Ovary (tissue), 9 donors: ENCODE measurements around the gene PTPN2. TPM values are rescaled to one million over a fixed set of nuclear protein-coding genes. Genes with fewer than 3 reads are reported as not detected.

Experiments used
- DNase-seq, 5 donors: peaks; one replicate each; pipeline ENCODE4 v3.0.0-alpha.2; 2019 to 2020
- H3K27ac ChIP-seq, 2 donors: fragments of 200-600 bp; one replicate each; pipeline versions ENCODE4 v1.5.1 to v1.8.0; 2019 to 2022
- H3K27me3 ChIP-seq: fragments of 200-600 bp; one replicate; pipeline ENCODE4 v1.8.0; 2022
- H3K36me3 ChIP-seq: fragments of 200-600 bp; sonication (generic); one replicate; pipeline ENCODE4 v1.5.1; 2019
- H3K4me1 ChIP-seq: one replicate; pipeline ENCODE4 v1.8.1; 2013; ENCODE audit warnings: mild to moderate bottlenecking, moderate library complexity; ENCODE audit not compliant: insufficient read depth
- H3K4me3 ChIP-seq: fragments of 200-600 bp; sonication (generic); one replicate; pipeline ENCODE4 v1.5.1; 2017
- H3K9me3 ChIP-seq, 2 donors: fragments of 200-600 bp in 1 of 2; sonication (generic) in 1 of 2; one replicate each; pipeline versions ENCODE4 v1.5.1 to v1.8.1; 2013 to 2019; ENCODE audit warnings: mild to moderate bottlenecking in 1 of 2, moderate library complexity in 1 of 2
- CTCF ChIP-seq, 3 donors: fragments of 450-650 bp in 2 of 3; fragments of 200-600 bp in 1 of 3; IDR thresholded peaks; one replicate each; pipeline versions ENCODE4 v1.5.1 to v1.8.0; 2016 to 2022; ENCODE audit warnings: antibody characterized with exemption in 3 of 3, mild to moderate bottlenecking in 1 of 3
- EP300 ChIP-seq: sonication (generic); formaldehyde crosslinking; IDR thresholded peaks from one replicate; pipeline ENCODE4 v1.6.1; 2017; ENCODE audit warnings: antibody characterized with exemption
- POLR2A ChIP-seq: fragments of 450-650 bp; IDR thresholded peaks from one replicate; pipeline ENCODE4 v1.6.1; 2017; ENCODE audit warnings: antibody characterized with exemption, mild to moderate bottlenecking, moderate library complexity
- WGBS, 3 donors: extraction: QIAGEN DNeasy Blood & Tissue Kit in 1 of 3; methylation state at CpG; one replicate each; pipeline versions ENCODE4 v1.1.5 to v1.1.7; 2013 to 2017; 5-methylcytosine and 5-hydroxymethylcytosine counted together
- intact Hi-C, 4 donors: fragments of 100-400 bp; cut with DNase I; formaldehyde crosslinking; loops; one replicate each; pipeline versions ENCODE4 v1.11.0 to v1.15.1; 2022 to 2023
- polyA plus RNA-seq, 2 donors: library from polyadenylated mRNA; stranded (reverse); fragments of 200-250 nt in 1 of 2; fragments of 350-450 nt in 1 of 2; fragmentation: Illumina TruSeq in 1 of 2; extraction: RNeasy Lipid Tissue Mini Kit (QIAGEN cat#74804) in 1 of 2; gene quantifications; one replicate each; pipeline ENCODE4 v1.2.3, GENCODE V29; 2013 to 2014
- total RNA-seq, 7 donors: library from RNA; depleted of rRNA in 2 of 7; stranded (reverse); fragments of >200 nt in 2 of 7; fragmentation: NEBNext Ultra II Directional in 3 of 7; extraction: Animal tissue kit (Norgen Biotek cat#: 25700) in 3 of 7; gene quantifications; one replicate each; pipeline versions ENCODE4 v1.1.0 to v1.2.4, GENCODE V29; 2016 to 2023
- donor health status: DM: no; HTN: no; CAD: no; lungs with moderate emphysema.
- donor health status: DM: no; HTN: no; CAD: no.
- donor health status: Bipolar disorder and iron deficiency.
- donor health status: DM: yes; HTN: yes; CAD: no.
- donor health status: DM: no; HTN: no; CAD: no.
- donor health status: DM: yes; HTN: yes; CAD: no.

The PTPN2 gene
- total and polyA plus RNA-seq, 9 donors = 29.4 to 48.1 (median 36.2) TPM

GRCh38 chr18:12861637-12862036, 22.4 kb downstream of the PTPN2 start:
- H3K27me3 ChIP-seq = no peaks in the 10 kb centered on the region
- H3K36me3 ChIP-seq = no peaks in the 10 kb centered on the region
- no peaks in the 10 kb centered on the region for H3K9me3 ChIP-seq
- H3K27ac ChIP-seq = no peak overlapping the region
- DNase-seq = no peak
- intact Hi-C loops = no loop called here
- no peak overlapping the region for H3K4me3 ChIP-seq
- WGBS, 3 donors = 89 to 98% (median 93%) methylated on average over 1 of the region's 1 CpG
- H3K4me1 ChIP-seq = no peaks in the 10 kb centered on the region
- TF ChIP-seq CTCF (IDR thresholded peaks at IDR 0.05) (no peak), EP300 (no peak), POLR2A (no peak)

DNA sequence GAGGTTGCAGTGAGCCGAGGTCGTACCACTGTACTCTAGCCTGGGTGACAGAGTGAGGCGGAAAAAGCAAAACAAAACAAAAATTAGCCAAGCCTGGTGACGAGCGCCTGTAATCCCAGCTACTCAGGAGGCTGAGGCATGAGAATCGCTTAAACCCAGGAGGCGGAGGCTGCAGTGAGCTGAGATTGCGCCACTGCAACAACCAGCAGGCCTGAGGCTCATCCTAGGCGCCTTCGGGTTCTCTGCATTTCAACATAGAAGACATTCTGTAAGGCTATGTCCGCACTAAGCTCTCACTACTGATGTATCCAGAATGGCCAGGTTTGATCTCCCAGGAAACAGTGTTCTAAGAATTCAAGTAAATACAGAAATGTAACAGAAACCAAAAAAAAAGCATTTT, 23.5 kb downstream of the PTPN2 start:
- DNase-seq = no peak
- no peaks in the 10 kb centered on the region for H3K27me3 ChIP-seq
- 95 to 97% (median 96%) methylated on average over 11 of the region's 11 CpGs for WGBS, 3 donors
- no peaks in the 10 kb centered on the region for H3K4me1 ChIP-seq
- no peaks in the 10 kb centered on the region for H3K9me3 ChIP-seq
- H3K36me3 ChIP-seq = no peaks in the 10 kb centered on the region
- H3K27ac ChIP-seq = no peak overlapping the region
- intact Hi-C loops = no loop called here
- no peak for TF ChIP-seq EP300
- no peak for TF ChIP-seq POLR2A
- TF ChIP-seq CTCF (IDR thresholded peaks at IDR 0.05) = no peak
- H3K4me3 ChIP-seq = no peak overlapping the region

DNA sequence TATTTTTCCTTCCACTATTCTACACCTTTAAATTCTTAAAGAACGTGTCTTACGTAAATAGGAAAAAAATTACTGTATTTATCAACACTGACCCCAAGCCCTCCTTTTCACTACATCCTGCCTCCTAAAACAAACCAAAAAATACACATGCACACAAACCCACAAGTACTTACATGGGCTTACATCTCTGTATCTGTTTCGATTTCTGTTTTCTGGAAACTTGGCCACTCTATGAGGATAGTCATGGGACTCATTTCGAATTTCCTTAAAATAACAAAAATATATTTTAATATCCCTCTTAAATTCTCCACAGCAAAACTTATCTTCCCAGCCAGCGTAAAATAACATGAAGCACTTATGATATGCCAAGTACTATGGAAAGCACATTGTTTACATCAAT, 25.0 kb downstream of the PTPN2 start:
- 48 to 75% (median 64%) methylated on average over 5 of the region's 5 CpGs for WGBS, 3 donors
- H3K4me1 ChIP-seq = no peaks in the 10 kb centered on the region
- no peak overlapping the region for H3K4me3 ChIP-seq
- H3K36me3 ChIP-seq = no peaks in the 10 kb centered on the region
- H3K27ac ChIP-seq = no peak overlapping the region
- intact Hi-C loops = no loop called here
- DNase-seq = no peak
- no peaks in the 10 kb centered on the region for H3K9me3 ChIP-seq
- no peak for TF ChIP-seq CTCF (IDR thresholded peaks at IDR 0.05)
- TF ChIP-seq EP300 = no peak
- TF ChIP-seq POLR2A = no peak
- no peaks in the 10 kb centered on the region for H3K27me3 ChIP-seq

DNA sequence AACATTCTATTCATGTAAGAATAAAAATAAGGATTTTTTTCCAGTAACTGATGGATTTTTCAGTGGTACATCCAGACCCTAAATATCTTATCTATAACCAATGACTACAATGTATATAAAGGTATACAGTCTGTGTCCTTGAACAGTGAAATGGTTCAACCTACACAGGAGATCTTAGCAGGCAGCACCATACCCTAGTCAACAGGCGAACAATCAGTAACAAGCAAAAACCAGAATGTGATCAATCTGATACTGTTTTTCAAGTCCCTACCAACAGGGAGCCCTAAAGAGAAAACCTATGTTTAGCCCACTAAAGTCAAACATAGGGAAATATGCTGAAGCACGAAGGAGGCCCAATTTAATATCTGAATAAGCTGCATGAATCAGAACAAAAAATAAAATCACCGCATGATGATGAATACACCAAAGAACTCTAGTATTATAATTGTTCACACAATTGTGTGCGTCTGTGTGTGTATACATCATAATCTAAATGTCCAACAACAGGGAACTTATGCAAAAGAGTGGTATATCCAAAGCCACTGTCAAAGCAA, 26.0 kb downstream of the PTPN2 start:
- Histone ChIP-seq H3K27me3 (no peaks in the 10 kb centered on the region), H3K4me1 (no peaks in the 10 kb centered on the region), H3K4me3 (no peak overlapping the region), H3K36me3 (no peaks in the 10 kb centered on the region), H3K9me3 (no peaks in the 10 kb centered on the region), H3K27ac (no peak overlapping the region)
- no peak for DNase-seq
- intact Hi-C loops = no loop called here
- 91 to 96% (median 96%) methylated on average over 4 of the region's 4 CpGs for WGBS, 3 donors
- TF ChIP-seq EP300 (no peak), CTCF (IDR thresholded peaks at IDR 0.05) (no peak), POLR2A (no peak)
